IPS DF 4.7 (cell line): ENCODE results near the gene C10orf90.

Experiments
- DNase-seq: peaks from one replicate; pipeline ENCODE4 v3.0.0-alpha.2; 2013; ENCODE audit warnings: low spot score; ENCODE audit errors: extremely low read depth

Gene C10orf90

GRCh38 chr10:126634911-126635310 is 35.6 kb downstream of the C10orf90 start:
- no peak for DNase-seq

- DNase-seq, result no peak
Observed at GRCh38 chr10:126634347-126634746, 36.1 kb downstream of the C10orf90 start.

- DNase-seq, result no peak
Observed at GRCh38 chr10:126632705-126633104, 37.8 kb downstream of the C10orf90 start.

GRCh38 chr10:126629925-126630624 is 40.4 kb downstream of the C10orf90 start:
- no peak for DNase-seq

- no peak for DNase-seq
Observed at GRCh38 chr10:126628746-126629145, 41.7 kb downstream of the C10orf90 start.

- no peak for DNase-seq
Observed at GRCh38 chr10:126621846-126622245, 48.6 kb downstream of the C10orf90 start.

- no peak for DNase-seq
Observed at GRCh38 chr10:126618466-126618865, 52.0 kb downstream of the C10orf90 start.

GRCh38 chr10:126617733-126618132 is 52.8 kb downstream of the C10orf90 start:
- no peak for DNase-seq

- DNase-seq, result no peak
Observed at GRCh38 chr10:126617208-126617607, 53.3 kb downstream of the C10orf90 start.

- no peak for DNase-seq
Observed at GRCh38 chr10:126616737-126617136, 53.8 kb downstream of the C10orf90 start.

- no peak for DNase-seq
Observed at GRCh38 chr10:126611303-126611702, 59.2 kb downstream of the C10orf90 start.

- DNase-seq, result no peak
Observed at GRCh38 chr10:126609566-126609965, 60.9 kb downstream of the C10orf90 start.

- no peak for DNase-seq
Observed at GRCh38 chr10:126599949-126600682, 70.4 kb downstream of the C10orf90 start.

- peak; percentile 38 for DNase-seq
Observed at GRCh38 chr10:126598009-126598408, 72.5 kb downstream of the C10orf90 start.

- no peak for DNase-seq
Observed at GRCh38 chr10:126597211-126597610, 73.3 kb downstream of the C10orf90 start.

GRCh38 chr10:126596472-126597016 is 73.9 kb downstream of the C10orf90 start:
- DNase-seq, result no peak

GRCh38 chr10:126595160-126595559 is 75.3 kb downstream of the C10orf90 start:
- DNase-seq, result no peak

GRCh38 chr10:126593968-126594701 is 76.4 kb downstream of the C10orf90 start:
- DNase-seq, result no peak

GRCh38 chr10:126592901-126593300 is 77.6 kb downstream of the C10orf90 start:
- no peak for DNase-seq

GRCh38 chr10:126588024-126588423 is 82.5 kb downstream of the C10orf90 start:
- DNase-seq, result no peak

GRCh38 chr10:126586878-126587277 is 83.6 kb downstream of the C10orf90 start:
- DNase-seq, result no peak

- DNase-seq, result no peak
Observed at GRCh38 chr10:126586128-126586527, 84.4 kb downstream of the C10orf90 start.
